ENCODE data around the gene GABRG3. TPM values are rescaled to one million over a fixed set of nuclear protein-coding genes. Genes with fewer than 3 reads are reported as not detected.

The GABRG3 gene
- total RNA-seq, 1 experiment from 2014 or later = not detected

- TF ChIP-seq REST (IDR thresholded peaks at IDR 0.05; ENCODE audit: low read depth) (no peak), ZBTB33 (IDR thresholded peaks at IDR 0.05; ENCODE audit: extremely low read depth, insufficient replicate concordance, low read length) (no peak), ZNF274 (IDR thresholded peaks at IDR 0.05; ENCODE audit: low read depth, low read length) (no peak), CTCF (IDR thresholded peaks at IDR 0.05 in 2 of 3, conservative IDR thresholded peaks at IDR 0.05 in 1 of 3; ENCODE audit: borderline replicate concordance in 1 of 3, insufficient read depth in 1 of 3, low read depth in 2 of 3, low read length in 2 of 3) (no peak)
Observed at GRCh38 chr15:27237319-27237939, 266.4 kb downstream of the GABRG3 start (continued).

All from HCT116 (cell line).